Measurements from ENCODE around the gene H3-3A. TPM values are rescaled to one million over a fixed set of nuclear protein-coding genes. Genes with fewer than 3 reads are reported as not detected.

Gene H3-3A
- total and polyA plus RNA-seq, 2 of the 8 experiments (the other 6 are each of a cell fraction or from before 2014, with no cell fraction given): 1,157 to 1,223 TPM

- Histone ChIP-seq H3K9ac (replicated peaks in 1 of 4; ENCODE audit: extremely low read depth in 1 of 4, low read depth in 3 of 4, low read length in 3 of 4) (peak overlapping the region; percentile 90 to 99 (median 95)), H3K4me3 (ENCODE audit: extremely low read depth in 1 of 4, insufficient read depth in 2 of 4, low read depth in 3 of 4, low read length in 4 of 4) (peak overlapping the region; percentile 63 to 77 (median 69)), H2AFZ (ENCODE audit: low read length) (peak overlapping the region; percentile 15), H3K27me3 (replicated peaks in 1 of 4; ENCODE audit: control insufficient read depth in 3 of 4, extremely low read depth in 1 of 4, insufficient read depth in 3 of 4, low read length in 3 of 4) (no peaks in the 10 kb centered on the region), H3K27ac (ENCODE audit: low read depth, low read length) (peak overlapping the region; percentile 95), H4K5ac (ENCODE audit: insufficient read length, low read depth, low read length) (peak overlapping the region; percentile 92), H3K14ac (ENCODE audit: insufficient read length) (no peak overlapping the region), H2BK20ac (ENCODE audit: low read length) (no peak overlapping the region), H3K56ac (replicated peaks; ENCODE audit: insufficient read length, low read depth, low read length) (peak overlapping the region; percentile 97), H4K8ac (ENCODE audit: extremely low read depth, insufficient read depth, low read length) (peak overlapping the region; percentile 98; the same call in 1 of the 2 replicates), H2BK120ac (replicated peaks; ENCODE audit: low read depth, low read length) (no peak overlapping the region), H3K4me2 (ENCODE audit: insufficient read depth in 1 of 2, low read depth in 2 of 2, low read length in 2 of 2) (peak overlapping the region; percentile 83 to 89), H2BK15ac (ENCODE audit: low read length) (peak overlapping the region; percentile 29; the same call in 1 of the 2 replicates), H3K4me1 (replicated peaks in 1 of 4; ENCODE audit: control insufficient read depth in 3 of 4, insufficient read depth in 4 of 4, low read length in 3 of 4) (peaks cover 0 to 6% (median 1%) of the 10 kb centered on the region in 4 experiments; a peak in 3 of 7 replicates), H3K23ac (ENCODE audit: insufficient read length) (no peak overlapping the region), H2BK5ac (ENCODE audit: low read depth, low read length) (peak overlapping the region; percentile 81), H3K4ac (replicated peaks; ENCODE audit: insufficient read length, low read depth, low read length) (peak overlapping the region; percentile 66), H4K20me1 (replicated peaks in 1 of 2; ENCODE audit: control insufficient read depth in 1 of 2, insufficient read depth in 2 of 2, low read length in 2 of 2) (peaks cover 13 to 17% of the 10 kb centered on the region in 2 experiments), H3K79me1 (ENCODE audit: low read depth, low read length) (no peaks in the 10 kb centered on the region; the same call in 1 of the 2 replicates), H3K36me3 (ENCODE audit: control insufficient read depth in 2 of 4, insufficient read depth in 4 of 4, low read length in 3 of 4) (peaks cover 0 to 21% (median 7%) of the 10 kb centered on the region in 4 experiments; a peak in 6 of 8 replicates), H3K23me2 (ENCODE audit: low read depth, low read length) (no peaks in the 10 kb centered on the region; the same call in 1 of the 2 replicates), H4K91ac (replicated peaks; ENCODE audit: insufficient read length, low read length) (peak overlapping the region; percentile 83), H3K18ac (ENCODE audit: extremely low read depth, low read length) (peak overlapping the region; percentile 71), H2BK12ac (ENCODE audit: low read depth, low read length) (no peak overlapping the region; the same call in 1 of the 2 replicates), H3K79me2 (ENCODE audit: control insufficient read depth in 1 of 2, insufficient read depth in 2 of 2, low read length in 2 of 2) (peaks cover 24 to 49% of the 10 kb centered on the region in 2 experiments), H3K9me3 (ENCODE audit: insufficient read depth in 2 of 2, low read depth in 1 of 2, low read length in 1 of 2) (no peaks in the 10 kb centered on the region), H2AK5ac (ENCODE audit: low read depth, low read length) (peak overlapping the region; percentile 20; the same call in 1 of the 2 replicates)
- CTCF ChIA-PET (ENCODE audit: partially characterized antibody): interaction anchor here (1.3 to 1.4 kb wide), 2 partner anchors 13 to 27 kb away, joined by 3 read pairs; no protein-coding TSS in a partner anchor
- FAIRE-seq (no peak), DNase-seq (ENCODE audit: low read depth in 1 of 2, low spot score in 2 of 2) (no peak)
- TF ChIP-seq RBBP5 (IDR thresholded peaks at IDR 0.05; ENCODE audit: borderline replicate concordance, low read depth, low read length) (no peak), CHD1 (IDR thresholded peaks at IDR 0.05; ENCODE audit: low read depth, low read length) (0 out of 2 replicates have a peak, but pooled peaks have one; percentile 21), YY1 (IDR thresholded peaks at IDR 0.05; ENCODE audit: low read depth, low read length) (no peak), ATF3 (IDR thresholded peaks at IDR 0.05; ENCODE audit: insufficient read depth, low read depth, low read length) (no peak), SAP30 (IDR thresholded peaks at IDR 0.05; ENCODE audit: insufficient read depth, insufficient replicate concordance, low read length) (peak; percentile 54)
- 29% methylated on average over 21 of the region's 21 CpGs; no CpG with 5 or more reads in 1 of the 2 experiments for WGBS, 2 experiments (ENCODE audit: extremely low coverage in 1 of 2, insufficient coverage in 1 of 2, insufficient read length in 1 of 2, insufficient replicate concordance in 2 of 2, low coverage in 1 of 2, low lambda C conversion rate in 2 of 2, missing lambda C conversion rate in 1 of 2)
- POLR2A ChIA-PET (ENCODE audit: partially characterized antibody): interaction anchor here (0.6 to 4.5 kb wide), 33 partner anchors 8 to 682 kb away, joined by 3 to 51 read pairs (median 9); partner anchors contain the start of genes LIN9, PYCR2 and SDE2
Measured at GRCh38 chr1:226061068-226061840, 1.3 kb upstream of the H3-3A start.

All from H1 (cell line).